NCI-H82 treated with DMSO at 0.1 percent for 48 hours (cell line): Measurements from ENCODE around the gene LRCOL1.
A peak's percentile ranks its signal among the peaks of the same experiment; 100 is the strongest.

Experiments
- DNase-seq: peaks from one replicate; lab custom pipeline; 2025; ENCODE audit not compliant: unreplicated experiment; lab: John Stamatoyannopoulos, UW

The LRCOL1 gene

GRCh38 chr12:132620113-132620898 lies 9.9 kb upstream of the LRCOL1 start:
- DNase-seq = no peak

- no peak for DNase-seq
Measured at GRCh38 chr12:132619386-132620112, 9.2 kb upstream of the LRCOL1 start.

- DNase-seq = no peak
Measured at GRCh38 chr12:132619071-132619385, 8.6 kb upstream of the LRCOL1 start.

- no peak for DNase-seq
Measured at GRCh38 chr12:132618683-132619043, 8.3 kb upstream of the LRCOL1 start, which contains the start of gene P2RX2. Gene P2RX2 (plus strand): TSS chr12:132618776. CDS start chr12:132618817, 41 bp downstream.

- no peak for DNase-seq
Measured at GRCh38 chr12:132617822-132618682, 7.7 kb upstream of the LRCOL1 start.

GRCh38 chr12:132617135-132617701 lies 6.8 kb upstream of the LRCOL1 start:
- DNase-seq = no peak

GRCh38 chr12:132615579-132616038 lies 5.2 kb upstream of the LRCOL1 start:
- no peak for DNase-seq

GRCh38 chr12:132614861-132615578 lies 4.6 kb upstream of the LRCOL1 start:
- peak; percentile 63 for DNase-seq

- no peak for DNase-seq
Measured at GRCh38 chr12:132614029-132614428, 3.6 kb upstream of the LRCOL1 start.

GRCh38 chr12:132611620-132612019 lies 1.2 kb upstream of the LRCOL1 start:
- DNase-seq = no peak

- DNase-seq = no peak
Measured at GRCh38 chr12:132610866-132611602, 652 bp upstream of the LRCOL1 start.

GRCh38 chr12:132608231-132609171 lies 1.9 kb downstream of the LRCOL1 start:
- no peak for DNase-seq

GRCh38 chr12:132606927-132607326 lies 3.5 kb downstream of the LRCOL1 start:
- DNase-seq = no peak

GRCh38 chr12:132606466-132606865 lies 3.9 kb downstream of the LRCOL1 start:
- no peak for DNase-seq

GRCh38 chr12:132605892-132606291 lies 4.5 kb downstream of the LRCOL1 start:
- DNase-seq = no peak

- no peak for DNase-seq
Measured at GRCh38 chr12:132604668-132605441, 5.5 kb downstream of the LRCOL1 start.

- DNase-seq = no peak
Measured at GRCh38 chr12:132604151-132604618, 6.2 kb downstream of the LRCOL1 start.
